ENCODE measurements around the gene CNTNAP2. TPM values are rescaled to one million over a fixed set of nuclear protein-coding genes. Genes with fewer than 3 reads are reported as not detected.

Gene CNTNAP2
- total RNA-seq, 4 donors from 2014 or later: not detected

GRCh38 chr7:148163246-148163645, 2046.6 kb downstream of the CNTNAP2 start:
- no peak for ATAC-seq

DNA sequence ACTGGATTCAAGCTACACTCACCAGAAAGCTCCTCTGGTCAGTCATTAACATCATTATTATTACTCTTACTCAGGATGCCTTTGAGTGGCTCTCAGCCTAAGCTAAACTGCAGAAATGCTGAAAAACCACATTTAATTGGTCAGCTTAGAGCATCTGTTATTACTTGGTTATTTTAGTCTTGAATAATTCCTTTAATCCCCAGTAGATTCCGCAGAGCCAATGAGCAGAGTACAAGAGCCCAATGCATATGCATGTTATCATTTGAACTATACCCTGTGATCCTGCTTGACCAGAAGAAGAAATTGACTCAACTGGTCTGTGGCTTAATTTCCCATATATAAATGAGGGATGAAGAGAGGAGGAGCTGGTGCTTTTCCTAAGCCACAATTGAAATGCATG, 2056.3 kb downstream of the CNTNAP2 start:
- DNase-seq (no peak), ATAC-seq (no peak)
- no peak overlapping the region for H3K4me3 ChIP-seq
- no peak for TF ChIP-seq POLR2A (IDR thresholded peaks at IDR 0.05)
- TF ChIP-seq, protein P1, sequence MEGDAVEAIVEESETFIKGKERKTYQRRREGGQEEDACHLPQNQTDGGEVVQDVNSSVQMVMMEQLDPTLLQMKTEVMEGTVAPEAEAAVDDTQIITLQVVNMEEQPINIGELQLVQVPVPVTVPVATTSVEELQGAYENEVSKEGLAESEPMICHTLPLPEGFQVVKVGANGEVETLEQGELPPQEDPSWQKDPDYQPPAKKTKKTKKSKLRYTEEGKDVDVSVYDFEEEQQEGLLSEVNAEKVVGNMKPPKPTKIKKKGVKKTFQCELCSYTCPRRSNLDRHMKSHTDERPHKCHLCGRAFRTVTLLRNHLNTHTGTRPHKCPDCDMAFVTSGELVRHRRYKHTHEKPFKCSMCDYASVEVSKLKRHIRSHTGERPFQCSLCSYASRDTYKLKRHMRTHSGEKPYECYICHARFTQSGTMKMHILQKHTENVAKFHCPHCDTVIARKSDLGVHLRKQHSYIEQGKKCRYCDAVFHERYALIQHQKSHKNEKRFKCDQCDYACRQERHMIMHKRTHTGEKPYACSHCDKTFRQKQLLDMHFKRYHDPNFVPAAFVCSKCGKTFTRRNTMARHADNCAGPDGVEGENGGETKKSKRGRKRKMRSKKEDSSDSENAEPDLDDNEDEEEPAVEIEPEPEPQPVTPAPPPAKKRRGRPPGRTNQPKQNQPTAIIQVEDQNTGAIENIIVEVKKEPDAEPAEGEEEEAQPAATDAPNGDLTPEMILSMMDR (IDR thresholded peaks at IDR 0.05 in 4 of 5, conservative IDR thresholded peaks at IDR 0.05 in 1 of 5): no peak
- H3K9me3 ChIP-seq: no peaks in the 10 kb centered on the region
- in situ Hi-C loops (cut with MboI; ENCODE audit: low sequenced_read_pairs in 4 of 4): no loop called here
- no peaks in the 10 kb centered on the region for H3K27me3 ChIP-seq
- no peaks in the 10 kb centered on the region for H3K36me3 ChIP-seq
- no peak overlapping the region for H3K27ac ChIP-seq
- H3K4me1 ChIP-seq: no peaks in the 10 kb centered on the region
- intact Hi-C loops (cut with DNase I; ENCODE audit: low total_unique reads): no loop called here

More at GRCh38 chr7:148163246-148163645, 2046.6 kb downstream of the CNTNAP2 start:
- no peak for TF ChIP-seq POLR2A (IDR thresholded peaks at IDR 0.05)
- TF ChIP-seq, protein P1 (IDR thresholded peaks at IDR 0.05 in 4 of 5, conservative IDR thresholded peaks at IDR 0.05 in 1 of 5): no peak
- intact Hi-C loops (cut with DNase I; ENCODE audit: low total_unique reads): no loop called here
- in situ Hi-C loops (cut with MboI; ENCODE audit: low sequenced_read_pairs in 4 of 4): no loop called here
- Histone ChIP-seq H3K4me3 (no peak overlapping the region), H3K27me3 (no peaks in the 10 kb centered on the region), H3K4me1 (no peaks in the 10 kb centered on the region), H3K27ac (no peak overlapping the region), H3K36me3 (no peaks in the 10 kb centered on the region), H3K9me3 (no peaks in the 10 kb centered on the region)
- DNase-seq: no peak

- Histone ChIP-seq H3K36me3 (no peaks in the 10 kb centered on the region), H3K9me3 (no peaks in the 10 kb centered on the region), H3K27ac (no peak overlapping the region), H3K4me3 (no peak overlapping the region), H3K4me1 (no peaks in the 10 kb centered on the region), H3K27me3 (no peaks in the 10 kb centered on the region)
- DNase-seq (no peak), ATAC-seq (no peak)
- in situ Hi-C loops (cut with MboI; ENCODE audit: low sequenced_read_pairs in 4 of 4): no loop called here
- intact Hi-C loops (cut with DNase I; ENCODE audit: low total_unique reads): no loop called here
- TF ChIP-seq, protein P1 (IDR thresholded peaks at IDR 0.05 in 4 of 5, conservative IDR thresholded peaks at IDR 0.05 in 1 of 5): no peak
- no peak for TF ChIP-seq POLR2A (IDR thresholded peaks at IDR 0.05)
These were observed 2056.8 kb downstream of the CNTNAP2 start for GRCh38 chr7:148173369-148173768.

- Histone ChIP-seq H3K9me3 (no peaks in the 10 kb centered on the region), H3K4me1 (no peaks in the 10 kb centered on the region), H3K36me3 (no peaks in the 10 kb centered on the region), H3K4me3 (no peak overlapping the region), H3K27ac (no peak overlapping the region), H3K27me3 (no peaks in the 10 kb centered on the region)
- intact Hi-C loops (cut with DNase I; ENCODE audit: low total_unique reads): no loop called here
- no peak for TF ChIP-seq POLR2A (IDR thresholded peaks at IDR 0.05)
- TF ChIP-seq, protein P1 (IDR thresholded peaks at IDR 0.05 in 4 of 5, conservative IDR thresholded peaks at IDR 0.05 in 1 of 5): no peak
- DNase-seq (no peak), ATAC-seq (no peak)
- in situ Hi-C loops (cut with MboI; ENCODE audit: low sequenced_read_pairs in 4 of 4): no loop called here
These were observed 2057.8 kb downstream of the CNTNAP2 start for GRCh38 chr7:148174376-148174775.

DNA sequence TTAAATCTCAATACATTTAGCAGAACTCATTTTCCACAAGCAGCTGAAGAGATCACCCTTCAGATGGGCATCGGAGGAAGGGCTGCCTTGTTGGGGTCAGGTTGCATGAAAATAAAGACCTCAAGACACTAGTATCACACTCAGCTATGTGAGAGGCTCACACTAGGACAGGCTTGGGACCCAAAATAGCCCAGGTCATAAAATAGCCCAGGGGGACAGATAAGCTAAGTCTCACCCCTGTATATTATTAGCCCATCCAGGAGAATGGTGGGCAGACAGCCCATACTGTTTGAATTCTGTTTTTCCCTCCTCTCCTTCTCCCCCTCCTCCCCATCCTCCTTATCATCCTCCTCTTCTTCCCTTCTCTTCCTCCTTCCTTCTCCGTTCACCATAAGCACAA, 2058.9 kb downstream of the CNTNAP2 start:
- DNase-seq (no peak), ATAC-seq (no peak)
- no peak overlapping the region for H3K27ac ChIP-seq
- H3K36me3 ChIP-seq: no peaks in the 10 kb centered on the region
- no peaks in the 10 kb centered on the region for H3K4me1 ChIP-seq
- TF ChIP-seq POLR2A (IDR thresholded peaks at IDR 0.05): no peak
- TF ChIP-seq, protein P1 (IDR thresholded peaks at IDR 0.05 in 4 of 5, conservative IDR thresholded peaks at IDR 0.05 in 1 of 5): no peak
- H3K4me3 ChIP-seq: no peak overlapping the region
- intact Hi-C loops (cut with DNase I; ENCODE audit: low total_unique reads): no loop called here
- H3K9me3 ChIP-seq: no peaks in the 10 kb centered on the region
- H3K27me3 ChIP-seq: no peaks in the 10 kb centered on the region
- in situ Hi-C loops (cut with MboI; ENCODE audit: low sequenced_read_pairs in 4 of 4): no loop called here

All from gastrocnemius medialis (tissue), 4 donors.